HG03095 (cell line): ENCODE measurements around the gene CRYGS.
"Not testable (repeated sequence)": the region's sequence is repeated elsewhere in the genome, so short reads cannot be mapped to it uniquely, and the experiment has no call there.

Source experiments
- ATAC-seq: cut with Tn5 transposase; IDR thresholded peaks from one replicate; pipeline ENCODE4 v1.9.1; 2021; ENCODE audit warnings: moderate library complexity; ENCODE audit not compliant: unreplicated experiment

Gene CRYGS

DNA sequence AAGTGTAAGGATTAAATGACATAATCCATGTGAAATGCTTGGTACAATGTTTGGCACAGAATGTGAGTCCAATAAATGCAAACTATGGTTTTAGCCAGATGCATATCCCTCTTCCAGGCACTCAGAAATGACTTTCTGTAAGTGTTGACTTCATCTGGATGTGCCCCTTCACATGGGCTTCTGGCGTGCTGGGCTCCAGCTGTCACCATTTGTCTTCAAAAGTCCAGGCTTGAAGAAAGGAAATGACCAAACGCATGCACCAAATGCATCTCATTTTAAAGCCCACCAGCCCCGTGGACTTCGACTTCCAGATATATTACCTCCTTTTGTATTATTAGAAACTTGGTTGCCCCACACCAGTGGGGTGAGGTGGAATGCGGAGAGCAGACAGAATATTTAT lies 23.7 kb downstream of the CRYGS start:
- ATAC-seq = no peak

DNA sequence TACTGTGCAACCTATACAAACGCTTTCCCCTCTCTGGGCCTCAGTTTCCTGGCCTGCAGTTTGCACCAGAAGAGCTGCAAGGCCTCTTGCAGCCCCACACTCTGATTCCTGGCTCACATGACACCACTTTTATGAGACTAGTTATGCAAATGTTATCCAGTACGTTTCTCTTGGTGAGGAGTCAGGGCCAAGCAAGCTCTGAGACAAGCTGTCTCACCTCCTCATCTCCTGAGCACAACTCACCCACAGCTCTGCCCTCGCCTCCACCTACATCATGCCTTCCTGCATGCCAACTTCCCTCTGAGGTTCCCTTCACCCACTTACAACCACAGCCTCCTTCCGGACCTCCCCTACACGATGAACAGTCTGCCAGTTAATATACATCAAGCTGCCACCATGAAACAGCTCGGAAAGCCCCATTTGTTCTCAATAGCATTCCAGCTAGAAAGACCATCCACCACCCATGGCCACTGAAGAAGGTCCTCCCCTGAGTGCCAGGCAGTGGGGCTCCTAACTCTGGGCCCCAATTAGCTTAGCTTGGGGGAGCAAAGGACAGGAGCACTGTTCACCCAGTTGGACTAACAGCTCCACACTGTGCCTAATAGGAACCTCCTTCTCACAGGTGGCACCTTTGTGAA lies 25.0 kb downstream of the CRYGS start:
- no peak for ATAC-seq

GRCh38 chr3:186517218-186517617 lies 27.0 kb downstream of the CRYGS start:
- no peak for ATAC-seq

GRCh38 chr3:186516646-186517045 lies 27.5 kb downstream of the CRYGS start:
- no peak for ATAC-seq

GRCh38 chr3:186515125-186515524 lies 29.1 kb downstream of the CRYGS start:
- ATAC-seq = no peak

- no peak for ATAC-seq
These were observed 29.7 kb downstream of the CRYGS start for GRCh38 chr3:186514296-186515002.

- no peak for ATAC-seq
These were observed 30.8 kb downstream of the CRYGS start for GRCh38 chr3:186513386-186513785.

GRCh38 chr3:186512570-186513302 lies 31.4 kb downstream of the CRYGS start:
- no peak for ATAC-seq

- ATAC-seq = no peak
These were observed 32.5 kb downstream of the CRYGS start for GRCh38 chr3:186511702-186512101.

GRCh38 chr3:186511245-186511644 lies 32.9 kb downstream of the CRYGS start:
- peak; percentile 84 for ATAC-seq

DNA sequence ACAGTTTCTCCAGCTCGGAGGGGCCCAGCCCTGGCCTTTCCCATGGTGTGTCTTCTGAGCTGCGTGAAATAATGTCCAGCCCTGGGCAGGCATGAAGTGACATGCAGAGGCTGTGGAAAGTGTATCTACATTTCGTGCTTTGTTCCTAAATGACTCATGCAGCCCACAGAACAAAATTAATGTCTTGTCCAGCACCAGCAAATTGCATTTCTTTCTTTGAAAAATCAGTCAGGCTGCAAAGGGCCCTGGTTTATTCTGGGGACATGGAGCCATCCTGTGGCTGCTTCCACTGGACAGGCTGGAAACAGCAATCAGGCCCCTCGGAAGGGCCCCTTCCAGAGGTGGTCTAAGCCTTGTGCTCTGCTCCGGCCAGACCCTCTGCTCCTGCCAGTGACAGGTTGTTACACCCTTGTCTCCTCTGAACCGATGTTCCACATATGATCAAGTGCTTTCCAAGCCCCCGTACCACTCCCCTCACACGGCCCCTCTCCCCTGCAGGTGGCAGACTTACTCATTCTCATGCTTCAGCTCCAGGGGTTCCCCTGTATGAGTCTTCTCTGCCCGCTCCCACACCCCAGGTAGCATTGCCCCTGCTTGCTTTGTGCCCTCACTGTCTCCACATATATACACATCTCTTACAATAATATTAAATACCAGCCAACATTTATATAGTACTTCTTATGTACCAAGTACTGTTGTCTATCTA lies 33.7 kb downstream of the CRYGS start:
- no peak for ATAC-seq

DNA sequence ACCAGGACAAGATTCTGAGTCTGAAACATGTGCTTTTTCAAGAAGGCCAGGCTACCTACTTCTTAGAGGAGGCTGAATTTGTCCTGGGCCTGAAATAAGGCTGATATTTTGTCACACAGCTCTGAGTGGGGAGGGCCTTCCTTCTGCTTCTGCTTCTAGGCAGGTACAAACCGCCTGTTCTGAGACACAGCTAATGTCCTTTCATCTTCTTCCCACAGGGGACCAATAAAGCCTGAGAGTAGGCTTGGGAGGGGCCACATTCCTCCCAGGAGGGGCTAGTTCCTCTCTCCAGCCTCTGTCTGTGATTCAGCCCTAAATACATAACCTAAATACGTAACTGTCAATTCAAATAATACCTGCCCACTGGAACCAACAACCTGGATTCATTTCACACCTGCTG lies 34.8 kb downstream of the CRYGS start:
- no peak for ATAC-seq

DNA sequence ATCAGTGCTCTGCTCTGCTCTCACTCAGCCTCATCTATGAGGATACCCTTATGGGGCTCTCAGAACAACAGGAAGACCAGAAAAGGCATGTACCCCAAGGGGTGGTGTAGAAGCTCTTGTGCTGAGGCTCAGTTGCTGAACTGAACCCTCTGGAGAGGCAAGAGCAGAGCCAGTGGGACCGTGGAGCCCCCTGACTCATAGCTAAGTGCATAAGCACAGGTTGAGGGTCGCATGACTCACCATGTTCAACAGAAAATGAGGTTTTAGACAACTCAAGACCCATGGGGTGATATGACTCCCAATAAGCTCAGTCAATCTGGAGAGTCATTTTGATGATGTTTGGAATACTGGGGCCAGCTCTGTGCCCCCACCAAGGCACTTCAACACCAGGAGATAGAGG lies 37.3 kb downstream of the CRYGS start:
- ATAC-seq = no peak

- ATAC-seq = no peak
These were observed 37.9 kb downstream of the CRYGS start for GRCh38 chr3:186506191-186506739.

- no peak for ATAC-seq
These were observed 41.0 kb downstream of the CRYGS start for GRCh38 chr3:186502966-186503712.

DNA sequence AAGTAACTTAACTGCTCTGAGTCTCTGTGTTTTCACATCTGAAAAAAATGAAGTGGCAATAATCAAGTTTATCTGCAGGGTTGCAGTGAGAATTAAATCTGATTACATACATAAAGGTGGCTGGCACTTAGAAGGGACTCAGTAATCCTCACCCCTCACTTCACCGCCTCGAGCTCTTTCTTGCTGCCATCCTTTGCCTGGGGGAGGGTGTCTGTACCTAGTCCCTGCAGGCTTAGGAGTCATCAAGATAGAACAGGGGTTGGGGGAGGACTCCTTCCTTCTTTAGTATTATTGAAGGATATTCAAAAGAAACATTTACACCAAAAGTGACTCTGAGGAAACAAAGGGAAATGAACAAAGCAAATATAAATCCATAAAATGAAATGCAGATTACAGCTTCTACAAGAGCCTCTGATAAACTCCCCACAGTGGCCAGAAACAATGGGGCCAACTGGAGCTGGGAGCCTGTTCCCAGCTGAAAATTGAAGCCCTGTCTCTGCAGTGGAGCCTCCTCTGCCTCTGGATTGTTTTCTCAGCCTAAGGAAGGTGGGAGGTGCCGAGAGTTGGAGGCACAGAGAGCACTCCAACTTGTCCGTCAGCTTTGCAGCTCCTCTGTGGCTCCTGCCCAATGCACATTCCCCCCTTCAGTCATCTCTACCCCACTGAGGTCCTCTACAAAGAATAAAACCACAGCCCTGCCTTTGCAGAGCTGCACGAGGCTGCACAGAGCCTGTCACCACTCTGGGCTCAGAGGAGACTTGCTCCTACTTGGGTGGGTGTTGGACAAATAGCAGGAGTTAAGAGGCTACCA lies 41.8 kb downstream of the CRYGS start:
- ATAC-seq = no peak

GRCh38 chr3:186499949-186500348 lies 44.2 kb downstream of the CRYGS start:
- ATAC-seq = not testable (repeated sequence)

DNA sequence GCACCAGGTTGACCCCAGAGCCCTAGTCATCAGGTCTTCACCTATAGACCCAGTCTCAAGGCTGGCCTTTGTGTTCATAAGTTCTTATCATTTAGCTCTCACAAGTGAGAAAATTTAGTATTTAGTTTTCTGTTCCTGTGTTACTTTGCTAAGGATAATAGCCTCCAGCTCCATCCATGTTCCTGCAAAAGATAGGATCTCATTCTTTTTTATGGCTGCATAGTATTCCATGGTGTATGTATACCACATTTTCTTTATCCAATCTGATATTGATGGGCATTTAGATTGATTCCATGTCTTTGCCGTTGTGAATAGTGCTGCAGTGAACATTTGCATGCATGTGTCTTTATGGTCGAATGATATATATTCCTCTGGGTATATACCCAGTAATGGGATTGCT lies 46.2 kb downstream of the CRYGS start:
- ATAC-seq = not testable (repeated sequence)

- no peak for ATAC-seq
These were observed 46.6 kb downstream of the CRYGS start for GRCh38 chr3:186497608-186498007.

DNA sequence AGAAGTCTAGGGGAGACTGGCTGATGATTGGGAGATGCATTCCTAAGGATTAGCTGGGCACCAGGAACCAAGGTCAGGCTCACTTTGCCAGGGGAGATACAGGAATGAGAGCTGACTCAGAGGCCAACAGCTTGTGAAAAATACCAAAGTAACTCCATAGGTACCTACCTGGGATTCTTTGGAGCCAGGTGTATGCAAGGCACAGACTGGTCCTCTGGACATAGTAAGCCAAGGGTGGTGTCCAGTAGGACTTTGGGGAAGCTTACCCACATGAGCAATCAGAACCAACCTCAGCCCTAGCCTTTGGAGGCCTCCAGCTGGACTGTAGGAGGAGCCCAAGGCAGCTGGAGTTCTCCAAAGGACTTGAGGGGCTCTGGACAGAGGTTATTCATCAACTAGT lies 47.5 kb downstream of the CRYGS start:
- no peak for ATAC-seq
